GM12874 (cell line): ENCODE results near the gene TICAM1.

Source experiments
- CTCF ChIP-seq: IDR thresholded peaks from 2 replicates; pipeline ENCODE4 v1.5.1; 2011; ENCODE audit warnings: low read depth, mild to moderate bottlenecking, control low read depth, low read length, moderate library complexity; ENCODE audit not compliant: insufficient read depth

Gene TICAM1

GRCh38 chr19:4831304-4831978, at the start of gene TICAM1:
Gene TICAM1 (minus strand): TSS chr19:4831712. CDS start chr19:4818377, 13,335 bp downstream.
- no peak for TF ChIP-seq CTCF

GRCh38 chr19:4879041-4879440, 47.5 kb upstream of the TICAM1 start:
- TF ChIP-seq CTCF, result no peak

- TF ChIP-seq CTCF, result no peak
These were observed 47.0 kb upstream of the TICAM1 start for GRCh38 chr19:4878491-4878968.

- no peak for TF ChIP-seq CTCF
These were observed 46.4 kb upstream of the TICAM1 start for GRCh38 chr19:4877753-4878490.

GRCh38 chr19:4873930-4874329, 42.4 kb upstream of the TICAM1 start:
- no peak for TF ChIP-seq CTCF

GRCh38 chr19:4871711-4872110, 40.2 kb upstream of the TICAM1 start:
- TF ChIP-seq CTCF, result no peak

- TF ChIP-seq CTCF, result no peak
These were observed 38.7 kb upstream of the TICAM1 start for GRCh38 chr19:4870025-4870700.
